Activated CD4-positive, alpha-beta T cell treated with anti-CD3 and anti-CD28 coated beads for 36 hours (primary cell): ENCODE measurements around the gene MRPL55. TPM values are rescaled to one million over a fixed set of nuclear protein-coding genes. Genes with fewer than 3 reads are reported as not detected.

Source experiments
- ATAC-seq: fragments of 200-7000 bp; cut with Tn5 transposase; one replicate; pipeline ENCODE4 v1.10.0; 2021; ENCODE audit warnings: mild to moderate bottlenecking, moderate library complexity
- CTCF ChIA-PET: fragments of 350-600 bp; sonication (Branson Sonifier 250); formaldehyde crosslinking; loops from one replicate; lab custom pipeline; 2021; ENCODE audit warnings: antibody characterized with exemption; lab: Charles Lee
- POLR2A ChIA-PET: fragments of 350-600 bp; sonication (Branson Sonifier 250); formaldehyde crosslinking; loops from one replicate; lab custom pipeline; 2021; ENCODE audit warnings: antibody characterized with exemption, inconsistent platforms; lab: Charles Lee
- DNase-seq: peaks from one replicate; pipeline ENCODE4 v3.0.0-alpha.2; 2020
- H3K27ac Mint-ChIP-seq: one replicate; pipeline ENCODE4 v1.8.0; 2021; ENCODE audit warnings: mixed read lengths
- H3K27me3 Mint-ChIP-seq: one replicate; pipeline ENCODE4 v1.8.0; 2021; ENCODE audit warnings: mixed read lengths
- H3K36me3 Mint-ChIP-seq: one replicate; pipeline ENCODE4 v1.8.0; 2021; ENCODE audit warnings: low read depth, mixed read lengths
- H3K4me1 Mint-ChIP-seq: one replicate; pipeline ENCODE4 v1.8.0; 2021; ENCODE audit warnings: mixed read lengths
- H3K4me3 Mint-ChIP-seq: one replicate; pipeline ENCODE4 v1.8.0; 2021; ENCODE audit warnings: mild to moderate bottlenecking, moderate library complexity, mixed read lengths
- H3K9me3 Mint-ChIP-seq: one replicate; pipeline ENCODE4 v1.8.0; 2021; ENCODE audit warnings: low read depth, mixed read lengths
- intact Hi-C, 2 experiments: fragments of 100-400 bp; cut with DNase I in 1 of 2; cut with micrococcal nuclease in 1 of 2; formaldehyde crosslinking; loops; one replicate each; pipeline versions ENCODE4 v1.14.2 to v1.15.1; 2022 to 2024; cut with DNase I, micrococcal nuclease
- microRNA-seq: library from miRNA; unstranded; fragments of <30 nt; microRNA quantifications from one replicate; pipeline ENCODE4 v1.2.0, GENCODE V29; 2021; ENCODE audit warnings: borderline replicate concordance
- total RNA-seq, 2 experiments: library from RNA; stranded (reverse); gene quantifications; one replicate each; pipeline ENCODE4 v1.2.3, GENCODE V29; 2021

The MRPL55 gene
- total RNA-seq, 2 experiments from 2014 or later: 51.0 to 57.7 TPM

DNA sequence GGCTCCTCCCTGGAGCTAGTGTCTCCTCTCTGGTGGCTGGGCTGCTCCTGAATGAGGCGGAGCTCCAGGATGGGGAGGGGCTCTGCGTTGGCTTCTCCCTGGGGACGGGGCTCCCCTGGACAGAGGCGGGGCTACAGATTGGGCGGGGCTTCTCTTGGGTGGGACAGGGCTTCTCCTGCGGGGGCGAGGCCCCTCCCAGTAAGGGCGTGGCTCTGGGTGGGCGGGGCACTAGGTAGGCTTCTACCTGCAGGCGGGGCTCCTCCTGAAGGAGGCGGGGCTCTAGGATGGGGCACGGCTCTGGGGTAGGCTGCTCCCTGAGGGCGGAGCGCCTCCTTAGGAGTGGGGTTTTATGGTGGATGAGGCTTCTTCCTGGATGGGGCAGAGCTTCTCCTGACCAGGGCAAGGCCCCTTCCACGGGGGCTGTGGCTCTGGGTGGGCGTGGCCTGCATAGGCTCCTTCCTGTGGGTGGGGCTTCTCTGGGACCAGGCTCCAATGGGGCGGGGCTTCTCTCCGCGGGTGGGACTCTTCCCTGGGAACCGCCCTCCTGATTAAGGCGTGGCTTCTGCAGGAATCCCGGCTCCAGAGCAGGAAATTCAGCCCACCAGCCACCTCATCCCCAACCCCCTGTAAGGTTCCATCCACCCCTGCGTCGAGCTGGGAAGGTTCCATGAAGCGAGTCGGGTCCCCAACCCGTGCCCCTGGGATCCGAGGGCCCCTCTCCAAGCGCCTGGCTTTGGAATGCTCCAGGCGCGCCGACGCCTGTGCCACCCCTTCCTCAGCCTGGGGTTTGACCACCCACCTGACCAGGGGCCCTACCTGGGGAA, 49.3 kb downstream of the MRPL55 start:
- POLR2A ChIA-PET: interaction anchor here (1.2 kb wide), 1 partner anchor 23 kb away, joined by 3 read pairs; the partner anchor contains the start of gene ARF1
- Mint-ChIP-seq H3K27me3 (peaks cover 30% of the 10 kb centered on the region), H3K27ac (no peak overlapping the region), H3K4me3 (peak overlapping the region; percentile 51), H3K36me3 (no peaks in the 10 kb centered on the region), H3K4me1 (peaks cover 9% of the 10 kb centered on the region), H3K9me3 (no peaks in the 10 kb centered on the region)
- ATAC-seq: peak; percentile 85
- peak; percentile 91 for DNase-seq
- intact Hi-C loops: loop anchor here in 1 of 2 experiments (1.0 to 2.0 kb wide), 9 partner anchors 22 to 272 kb away; partner anchors contain the start of genes ARF1, C1orf35, GUK1 and MRPL55
- CTCF ChIA-PET: no interaction called here

DNA sequence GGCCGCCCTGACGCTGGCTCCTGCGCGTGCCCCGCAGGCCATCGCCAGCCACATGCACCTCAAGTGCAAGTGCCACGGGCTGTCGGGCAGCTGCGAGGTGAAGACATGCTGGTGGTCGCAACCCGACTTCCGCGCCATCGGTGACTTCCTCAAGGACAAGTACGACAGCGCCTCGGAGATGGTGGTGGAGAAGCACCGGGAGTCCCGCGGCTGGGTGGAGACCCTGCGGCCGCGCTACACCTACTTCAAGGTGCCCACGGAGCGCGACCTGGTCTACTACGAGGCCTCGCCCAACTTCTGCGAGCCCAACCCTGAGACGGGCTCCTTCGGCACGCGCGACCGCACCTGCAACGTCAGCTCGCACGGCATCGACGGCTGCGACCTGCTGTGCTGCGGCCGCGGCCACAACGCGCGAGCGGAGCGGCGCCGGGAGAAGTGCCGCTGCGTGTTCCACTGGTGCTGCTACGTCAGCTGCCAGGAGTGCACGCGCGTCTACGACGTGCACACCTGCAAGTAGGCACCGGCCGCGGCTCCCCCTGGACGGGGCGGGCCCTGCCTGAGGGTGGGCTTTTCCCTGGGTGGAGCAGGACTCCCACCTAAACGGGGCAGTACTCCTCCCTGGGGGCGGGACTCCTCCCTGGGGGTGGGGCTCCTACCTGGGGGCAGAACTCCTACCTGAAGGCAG, 50.0 kb downstream of the MRPL55 start:
- CTCF ChIA-PET: interaction anchor here (1.0 kb wide), 1 partner anchor 60 kb away, joined by 4 read pairs; no protein-coding TSS in a partner anchor
- H3K27ac Mint-ChIP-seq: no peak overlapping the region

DNA sequence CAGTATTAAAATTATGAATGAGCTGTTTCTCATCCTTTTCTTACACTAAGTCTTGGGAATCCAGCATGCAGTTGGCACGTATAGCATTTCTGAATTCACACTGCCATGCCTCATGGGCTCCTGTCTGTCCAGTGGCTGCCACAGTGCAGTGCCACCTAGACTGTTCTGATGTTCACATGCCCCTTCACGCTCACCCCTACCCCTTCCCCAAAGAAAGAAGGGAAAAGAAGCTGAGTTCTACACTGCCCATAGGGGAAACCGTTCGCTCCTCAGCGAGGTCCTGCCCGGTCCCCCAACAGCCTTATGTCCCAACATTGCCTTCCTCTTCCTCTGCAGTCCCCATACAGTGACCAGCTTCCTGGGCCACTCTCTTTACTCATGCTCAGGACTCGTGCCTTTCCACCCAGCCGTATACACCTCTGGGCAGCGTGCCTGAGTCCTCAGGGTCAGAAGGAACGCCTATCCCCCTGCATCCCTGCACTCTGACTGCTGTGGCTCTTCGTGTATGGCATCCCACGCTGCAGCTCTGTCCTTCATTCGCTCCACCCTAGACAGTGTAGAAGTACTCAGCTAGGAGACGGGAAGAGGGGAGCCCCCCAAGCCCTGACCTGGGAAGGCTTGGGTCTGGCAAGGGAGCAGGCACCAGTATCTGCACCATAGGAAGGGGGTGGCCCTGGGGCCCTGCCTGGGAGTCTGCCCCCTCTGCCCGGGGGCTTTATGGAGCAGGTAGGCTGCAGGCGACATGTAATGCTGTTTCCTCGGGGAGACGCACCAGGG, 50.7 kb downstream of the MRPL55 start:
- H3K9me3 Mint-ChIP-seq: no peaks in the 10 kb centered on the region
- H3K36me3 Mint-ChIP-seq: no peaks in the 10 kb centered on the region
- H3K4me3 Mint-ChIP-seq: no peak overlapping the region
- H3K27ac Mint-ChIP-seq: no peak overlapping the region
- ATAC-seq (no peak), DNase-seq (no peak)
- intact Hi-C loops: loop anchor here in 1 of 2 experiments (2.0 kb wide), 1 partner anchor 116 kb away; no protein-coding TSS in a partner anchor
- peaks cover 9% of the 10 kb centered on the region for H3K4me1 Mint-ChIP-seq
- ChIA-PET POLR2A (no interaction called here), CTCF (interaction anchor here (1.0 kb wide), 1 partner anchor 59 kb away, joined by 4 read pairs; no protein-coding TSS in a partner anchor)
- H3K27me3 Mint-ChIP-seq: peaks cover 34% of the 10 kb centered on the region

More for the DNA sequence above, 50.0 kb downstream of the MRPL55 start:
- intact Hi-C loops: loop anchor here in 1 of 2 experiments (1.0 to 2.0 kb wide), 8 partner anchors 23 to 217 kb away; partner anchors contain the start of genes ARF1, C1orf35, GUK1 and MRPL55
- Mint-ChIP-seq H3K9me3 (no peaks in the 10 kb centered on the region), H3K4me3 (peak overlapping the region; percentile 51), H3K4me1 (peaks cover 9% of the 10 kb centered on the region), H3K36me3 (no peaks in the 10 kb centered on the region), H3K27me3 (peaks cover 32% of the 10 kb centered on the region)
- DNase-seq (peak; percentile 64), ATAC-seq (peak; percentile 52)
- POLR2A ChIA-PET: no interaction called here

Small RNAs within 50 kb of the gene (microRNA-seq; reads per million reads assigned to microRNA genes)
- 9.5 reads per million, percentile 29 among the genes with 10 or more reads in this experiment for gene MIR3620

Other genes with a start within 250 kb of the MRPL55 start
- under 1 TPM in 1 of 2 experiments, not detected in 1; 0.04 TPM for gene WNT9A, start 161.4 kb downstream of the MRPL55 start, total RNA-seq
- gene WNT3A, start 102.3 kb downstream of the MRPL55 start, total RNA-seq: not detected
- gene ARF1, start 26.6 kb downstream of the MRPL55 start, total RNA-seq: 100 to 1,000 TPM; 325 to 337 TPM
- gene C1orf35, start 6.0 kb downstream of the MRPL55 start, total RNA-seq: 10 to 100 TPM; 14.6 to 22.5 TPM
- 100 to 1,000 TPM; 196 to 270 TPM for gene GUK1, start 31.0 kb upstream of the MRPL55 start, total RNA-seq
- under 1 TPM in 1 of 2 experiments, not detected in 1; 0.64 TPM for gene GJC2, start 40.6 kb upstream of the MRPL55 start, total RNA-seq
- gene IBA57, start 56.5 kb upstream of the MRPL55 start, total RNA-seq: 1 to 10 TPM; 6.0 to 8.3 TPM
- 10 to 100 TPM; 20.0 to 20.5 TPM for gene OBSCN, start 98.7 kb upstream of the MRPL55 start, total RNA-seq